HCT116 (cell line): Measurements from ENCODE around the gene TRIM10. TPM values are rescaled to one million over a fixed set of nuclear protein-coding genes. Genes with fewer than 3 reads are reported as not detected.

ENCODE experiments used
- ATAC-seq: fragments of 200-7000 bp; cut with Tn5 transposase; 2 replicates; pipeline ENCODE4 v1.9.1; 2020; ENCODE audit warnings: mild to moderate bottlenecking, moderate library complexity
- BruUV-seq: library from RNA; stranded (reverse); fragments of 400-500 nt; replicated peaks from 2 replicates; lab custom pipeline; 2021; lab: Mats Ljungman, UMichigan
- CTCF ChIA-PET: fragments of 300-600 bp; sonication (Branson Sonifier 250); formaldehyde crosslinking; loops from one replicate; lab custom pipeline; 2021; ENCODE audit warnings: antibody characterized with exemption; lab: Charles Lee
- POLR2A ChIA-PET: fragments of 300-600, 350-600 bp; sonication (Branson Sonifier 250); formaldehyde crosslinking; loops from one replicate; lab custom pipeline; 2021; ENCODE audit warnings: antibody characterized with exemption; lab: Charles Lee
- RAD21 ChIA-PET, 2 experiments: fragments of 300-600 bp; sonication (Branson Sonifier 250); formaldehyde crosslinking; loops; one replicate each; lab custom pipeline; 2023; ENCODE audit warnings: low total read pairs in 2 of 2; ENCODE audit not compliant: uncharacterized antibody in 2 of 2, unreplicated experiment in 2 of 2, low non-redundant PET in 1 of 2; lab: Charles Lee
- DNase-seq: peaks from one replicate; pipeline ENCODE4 v3.0.0-alpha.2; 2010; ENCODE audit warnings: low read depth, low spot score
- H2AFZ ChIP-seq: fragments of 200-600 bp; shearing (Covaris generic), sonication (generic); 2 replicates; pipeline ENCODE4 v1.6.1; 2017; ENCODE audit warnings: low read depth, mixed run types, mixed read lengths, antibody characterized with exemption, low read length; ENCODE audit not compliant: poor library complexity, severe bottlenecking
- H3K27ac ChIP-seq: 2 replicates; pipeline ENCODE4 v1.5.1; 2012; ENCODE audit warnings: low read depth, low read length
- H3K27me3 ChIP-seq: fragments of 200-600 bp; sonication (generic); 2 replicates; pipeline ENCODE4 v1.6.1; 2016; ENCODE audit warnings: mixed run types, low read length, mixed read lengths; ENCODE audit not compliant: insufficient read depth
- H3K36me3 ChIP-seq, 2 experiments: fragments of 200-500 bp in 1 of 2; fragments of 200-600 bp in 1 of 2; sonication (Bioruptor generic) in 1 of 2; sonication (generic) in 1 of 2; 2 replicates each; pipeline versions ENCODE4 v1.5.1 to v1.6.1; 2014 to 2016; ENCODE audit warnings: low read length in 2 of 2, inconsistent platforms in 1 of 2, mixed read lengths in 1 of 2, mixed run types in 1 of 2; ENCODE audit not compliant: insufficient read depth in 2 of 2, control insufficient read depth in 1 of 2
- H3K4me1 ChIP-seq, 2 experiments: fragments of 200-600 bp in 1 of 2; sonication (generic) in 1 of 2; 2 replicates each; pipeline versions ENCODE4 v1.5.1 to v1.6.1; 2012 to 2017; ENCODE audit warnings: low read length in 2 of 2, inconsistent platforms in 1 of 2, mild to moderate bottlenecking in 1 of 2, mixed read lengths in 1 of 2, mixed run types in 1 of 2, moderate library complexity in 1 of 2; ENCODE audit not compliant: insufficient read depth in 2 of 2, control insufficient read depth in 1 of 2
- H3K4me2 ChIP-seq: fragments of 200-600 bp; sonication (generic); 2 replicates; pipeline ENCODE4 v1.6.1; 2017; ENCODE audit warnings: mixed run types, low read length, mixed read lengths
- H3K4me3 ChIP-seq, 2 experiments: fragments of 200-600 bp in 1 of 2; sonication (generic) in 1 of 2; replicated peaks in 1 of 2; 2 replicates each; pipeline ENCODE4 v1.5.1; 2011 to 2016; ENCODE audit warnings: low read length in 2 of 2, control low read depth in 1 of 2, low read depth in 1 of 2, mild to moderate bottlenecking in 1 of 2, mixed read lengths in 1 of 2, mixed run types in 1 of 2
- H3K79me2 ChIP-seq: fragments of 200-600 bp; sonication (generic); 2 replicates; pipeline ENCODE4 v1.6.1; 2017; ENCODE audit warnings: mild to moderate bottlenecking, mixed run types, low read length, moderate library complexity, mixed read lengths; ENCODE audit not compliant: insufficient read depth
- H3K9ac ChIP-seq: fragments of 200-600 bp; sonication (generic); 2 replicates; pipeline ENCODE4 v1.6.1; 2016; ENCODE audit warnings: low read length, mixed read lengths
- H3K9me2 ChIP-seq: fragments of 200-600 bp; sonication (generic), shearing (Covaris generic); 2 replicates; pipeline ENCODE4 v1.6.1; 2017; ENCODE audit warnings: mixed run types, mild to moderate bottlenecking, moderate library complexity; ENCODE audit not compliant: insufficient read depth
- H3K9me3 ChIP-seq, 2 experiments: fragments of 200-500 bp in 1 of 2; fragments of 200-600 bp in 1 of 2; sonication (Bioruptor generic) in 1 of 2; sonication (generic) in 1 of 2; 2 replicates each; pipeline ENCODE4 v1.6.1; 2014 to 2017; ENCODE audit warnings: low read length in 2 of 2, mixed read lengths in 2 of 2, inconsistent platforms in 1 of 2, low read depth in 1 of 2, mild to moderate bottlenecking in 1 of 2, mixed run types in 1 of 2, moderate library complexity in 1 of 2; ENCODE audit not compliant: control insufficient read depth in 1 of 2, insufficient read depth in 1 of 2
- H4K20me1 ChIP-seq: fragments of 200-600 bp; sonication (generic), shearing (Covaris generic); 2 replicates; pipeline ENCODE4 v1.6.1; 2017; ENCODE audit warnings: mixed run types, mild to moderate bottlenecking, moderate library complexity; ENCODE audit not compliant: insufficient read depth
- CEBPB ChIP-seq: IDR thresholded peaks from 2 replicates; pipeline ENCODE4 v1.6.1; 2012; ENCODE audit warnings: low read depth
- CTCF ChIP-seq, 3 experiments: fragments of 200-600 bp in 1 of 3; sonication (generic) in 1 of 3; IDR thresholded peaks in 2 of 3; conservative IDR thresholded peaks in 1 of 3; 2 replicates each; pipeline ENCODE4 v1.5.1; 2012 to 2017; ENCODE audit warnings: low read depth in 2 of 3, low read length in 2 of 3, antibody characterized with exemption in 1 of 3, borderline replicate concordance in 1 of 3, control low read depth in 1 of 3, mild to moderate bottlenecking in 1 of 3, mixed read lengths in 1 of 3, mixed run types in 1 of 3, moderate library complexity in 1 of 3; ENCODE audit not compliant: insufficient read depth in 1 of 3
- EGR1 ChIP-seq: IDR thresholded peaks from 2 replicates; pipeline ENCODE4 v1.6.1; 2012; ENCODE audit warnings: low read depth
- ELF1 ChIP-seq: IDR thresholded peaks from 2 replicates; pipeline ENCODE4 v1.6.1; 2012; ENCODE audit warnings: low read depth, borderline replicate concordance
- EZH2phosphoT487 ChIP-seq: fragments of 200-600 bp; IDR thresholded peaks from 2 replicates; pipeline ENCODE4 v1.6.1; 2018; ENCODE audit warnings: antibody characterized with exemption, borderline replicate concordance
- POLR2AphosphoS5 ChIP-seq: IDR thresholded peaks from 2 replicates; pipeline ENCODE4 v1.6.1; 2011; ENCODE audit warnings: mild to moderate bottlenecking, low read depth, low read length, moderate library complexity
- RAD21 ChIP-seq: IDR thresholded peaks from 2 replicates; pipeline ENCODE4 v1.6.1; 2012; ENCODE audit warnings: low read depth, mild to moderate bottlenecking
- SRF ChIP-seq: IDR thresholded peaks from 2 replicates; pipeline ENCODE4 v1.6.1; 2012; ENCODE audit warnings: low read depth
- YY1 ChIP-seq: IDR thresholded peaks from 2 replicates; pipeline ENCODE4 v1.6.1; 2011; ENCODE audit warnings: low read length, low read depth, moderate library complexity, mild to moderate bottlenecking; ENCODE audit not compliant: insufficient replicate concordance; ENCODE audit errors: extremely low read depth
- ZBTB33 ChIP-seq: IDR thresholded peaks from 2 replicates; pipeline ENCODE4 v1.6.1; 2011; ENCODE audit warnings: mild to moderate bottlenecking, low read length, moderate library complexity; ENCODE audit not compliant: insufficient replicate concordance; ENCODE audit errors: extremely low read depth
- ZNF274 ChIP-seq: fragments of 200-500 bp; sonication (Bioruptor generic); IDR thresholded peaks from 2 replicates; pipeline ENCODE4 v1.6.1; 2014; ENCODE audit warnings: mild to moderate bottlenecking, low read depth, low read length, inconsistent platforms
- intact Hi-C: fragments of 100-400 bp; cut with micrococcal nuclease; formaldehyde crosslinking; loops from 2 replicates; pipeline ENCODE4 v1.10.0; 2022
- total RNA-seq: library from RNA; stranded (reverse); gene quantifications from one replicate; pipeline ENCODE4 v1.2.1, GENCODE V29; 2021; ENCODE audit not compliant: unreplicated experiment

TRIM10 gene
- total RNA-seq, 1 experiment from 2014 or later = 0.98 TPM

- TF ChIP-seq POLR2AphosphoS5 (no peak), ELF1 (no peak), RAD21 (no peak), ZNF274 (no peak)
Observed at GRCh38 chr6:30206152-30206551, 45.1 kb upstream of the TRIM10 start (continued).

- H3K79me2 ChIP-seq = peaks cover 90% of the 10 kb centered on the region
- no TSS peak for BruUV-seq
- CTCF ChIA-PET = interaction anchor here (1.1 kb wide), 1 partner anchor 15 kb away, joined by 3 read pairs; no protein-coding TSS in a partner anchor
Observed at GRCh38 chr6:30204116-30204515, 43.1 kb upstream of the TRIM10 start.

More at GRCh38 chr6:30204116-30204515, 43.1 kb upstream of the TRIM10 start:
- ATAC-seq = no peak
- H3K27me3 ChIP-seq = no peaks in the 10 kb centered on the region
- no peak for DNase-seq
- TF ChIP-seq SRF = no peak
- TF ChIP-seq EZH2phosphoT487 = no peak
- no peak for TF ChIP-seq CEBPB
- no peak for TF ChIP-seq YY1
- no peak for TF ChIP-seq ZBTB33
- no peak for TF ChIP-seq CTCF (IDR thresholded peaks at IDR 0.05 in 2 of 3, conservative IDR thresholded peaks at IDR 0.05 in 1 of 3; ENCODE audit: borderline replicate concordance in 1 of 3, insufficient read depth in 1 of 3, low read depth in 2 of 3, low read length in 2 of 3)
- no peak for TF ChIP-seq EGR1
- TF ChIP-seq, all 23 proteins: peak for 0
- no peak overlapping the region for H3K4me2 ChIP-seq
- no peak overlapping the region for H3K27ac ChIP-seq
- H3K4me3 ChIP-seq = no peak overlapping the region
- H3K4me1 ChIP-seq = peaks cover 0 to 5% of the 10 kb centered on the region in 2 experiments; a peak in 2 of 4 replicates
- no peak overlapping the region for H2AFZ ChIP-seq
- no peaks in the 10 kb centered on the region for H4K20me1 ChIP-seq
- RAD21 ChIA-PET = no interaction called here
- no peaks in the 10 kb centered on the region for H3K9me2 ChIP-seq
- POLR2A ChIA-PET = interaction anchor here (1.2 kb wide), 1 partner anchor 9 kb away, joined by 5 read pairs; the partner anchor contains the start of gene TRIM26
- no peak overlapping the region for H3K9ac ChIP-seq
- peaks cover 6 to 10% of the 10 kb centered on the region in 2 experiments; a peak in 2 of 4 replicates for H3K36me3 ChIP-seq
- intact Hi-C loops = no loop called here
- H3K9me3 ChIP-seq = no peaks in the 10 kb centered on the region
